Stomach (tissue), 4 donors: Measurements from ENCODE around the gene CRIM1.

Experiments used
- EP300 ChIP-seq: sonication (generic); formaldehyde crosslinking; IDR thresholded peaks from one replicate; pipeline ENCODE4 v1.6.1; 2017; ENCODE audit warnings: antibody characterized with exemption
- POLR2A ChIP-seq, 4 donors: fragments of 450-650 bp; IDR thresholded peaks; one replicate each; pipeline ENCODE4 v1.6.1; 2016; ENCODE audit warnings: antibody characterized with exemption in 4 of 4, control low read depth in 2 of 4, mild to moderate bottlenecking in 1 of 4, moderate library complexity in 1 of 4
- TF ChIP-seq, protein P1 (sequence below), 7 experiments: fragments of 450-650 bp in 4 of 7; fragments of 200-600 bp in 3 of 7; sonication (generic) in 3 of 7; IDR thresholded peaks; one replicate each; pipeline ENCODE4 v1.5.1; 2016 to 2019; ENCODE audit warnings: antibody characterized with exemption in 7 of 7, control low read depth in 2 of 7, mild to moderate bottlenecking in 1 of 7

DNA sequence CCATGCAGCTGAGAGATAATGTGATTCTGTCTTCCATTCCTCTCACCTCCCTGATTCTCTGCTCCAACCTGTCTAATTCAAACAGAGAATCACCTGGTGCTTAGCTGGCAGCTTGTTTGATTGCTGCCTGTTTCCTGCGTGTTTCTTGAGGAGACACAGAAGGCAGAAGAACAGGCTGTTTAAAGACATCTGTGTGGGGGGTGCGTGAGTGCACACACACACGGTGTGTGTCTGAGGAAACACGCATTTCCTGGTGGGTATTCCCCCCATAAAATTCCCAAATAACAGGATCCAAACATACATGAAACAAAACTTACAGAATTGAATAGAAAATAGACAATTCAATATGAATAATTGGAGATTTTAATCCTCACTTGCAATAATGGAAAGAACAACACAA, 29.3 kb upstream of the CRIM1 start:
- TF ChIP-seq, protein P1, sequence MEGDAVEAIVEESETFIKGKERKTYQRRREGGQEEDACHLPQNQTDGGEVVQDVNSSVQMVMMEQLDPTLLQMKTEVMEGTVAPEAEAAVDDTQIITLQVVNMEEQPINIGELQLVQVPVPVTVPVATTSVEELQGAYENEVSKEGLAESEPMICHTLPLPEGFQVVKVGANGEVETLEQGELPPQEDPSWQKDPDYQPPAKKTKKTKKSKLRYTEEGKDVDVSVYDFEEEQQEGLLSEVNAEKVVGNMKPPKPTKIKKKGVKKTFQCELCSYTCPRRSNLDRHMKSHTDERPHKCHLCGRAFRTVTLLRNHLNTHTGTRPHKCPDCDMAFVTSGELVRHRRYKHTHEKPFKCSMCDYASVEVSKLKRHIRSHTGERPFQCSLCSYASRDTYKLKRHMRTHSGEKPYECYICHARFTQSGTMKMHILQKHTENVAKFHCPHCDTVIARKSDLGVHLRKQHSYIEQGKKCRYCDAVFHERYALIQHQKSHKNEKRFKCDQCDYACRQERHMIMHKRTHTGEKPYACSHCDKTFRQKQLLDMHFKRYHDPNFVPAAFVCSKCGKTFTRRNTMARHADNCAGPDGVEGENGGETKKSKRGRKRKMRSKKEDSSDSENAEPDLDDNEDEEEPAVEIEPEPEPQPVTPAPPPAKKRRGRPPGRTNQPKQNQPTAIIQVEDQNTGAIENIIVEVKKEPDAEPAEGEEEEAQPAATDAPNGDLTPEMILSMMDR (IDR thresholded peaks at IDR 0.05) = no peak
- TF ChIP-seq EP300 (no peak), POLR2A (IDR thresholded peaks at IDR 0.05) (no peak)
